Keratinocyte (primary cell): ENCODE results near the gene CXCL1. TPM values are rescaled to one million over a fixed set of nuclear protein-coding genes. Genes with fewer than 3 reads are reported as not detected.

ENCODE experiments used
- DNase-seq: peaks from one replicate; pipeline ENCODE4 v3.0.0-alpha.2; 2011; ENCODE audit warnings: low read depth, missing footprints, low spot score
- FAIRE-seq: peaks from 2 replicates; lab custom pipeline; 2011; peaks lifted over from hg19 to GRCh38; lab: Jason Lieb, UNC
- H2AFZ ChIP-seq: 2 replicates; pipeline ENCODE4 v1.6.0; 2012; ENCODE audit warnings: low read length, control low read depth, inconsistent platforms; ENCODE audit not compliant: control insufficient read depth
- H3K27ac ChIP-seq: 2 replicates; pipeline ENCODE4 v1.5.1; 2011; ENCODE audit warnings: low read length; ENCODE audit not compliant: control insufficient read depth, insufficient read depth
- H3K27me3 ChIP-seq: 3 replicates; pipeline ENCODE4 v1.6.0; 2011; ENCODE audit warnings: low read length; ENCODE audit not compliant: control insufficient read depth, insufficient read depth; ENCODE audit errors: extremely low read depth
- H3K36me3 ChIP-seq, 2 experiments: 2 replicates in 1 of 2; 3 replicates in 1 of 2; pipeline ENCODE4 v1.5.1; 2011; ENCODE audit warnings: low read length in 2 of 2, mild to moderate bottlenecking in 1 of 2; ENCODE audit not compliant: control insufficient read depth in 2 of 2, insufficient read depth in 2 of 2; ENCODE audit errors: extremely low read depth in 1 of 2
- H3K4me1 ChIP-seq: 3 replicates; pipeline ENCODE4 v1.5.1; 2011; ENCODE audit warnings: low read length; ENCODE audit not compliant: control insufficient read depth, insufficient read depth; ENCODE audit errors: extremely low read depth
- H3K4me2 ChIP-seq: 3 replicates; pipeline ENCODE4 v1.6.0; 2011; ENCODE audit warnings: low read depth, low read length; ENCODE audit not compliant: control insufficient read depth, insufficient read depth; ENCODE audit errors: extremely low read depth
- H3K4me3 ChIP-seq, 3 experiments: fragments of 200-600 bp in 1 of 3; sonication (generic) in 1 of 3; 2 replicates in 2 of 3; 3 replicates in 1 of 3; pipeline ENCODE4 v1.5.1; 2011 to 2016; ENCODE audit warnings: low read length in 3 of 3, mild to moderate bottlenecking in 3 of 3, control low read depth in 2 of 3, inconsistent platforms in 1 of 3, low read depth in 1 of 3, mixed read lengths in 1 of 3, mixed run types in 1 of 3, moderate library complexity in 1 of 3; ENCODE audit not compliant: control insufficient read depth in 2 of 3, insufficient read depth in 2 of 3; ENCODE audit errors: extremely low read depth in 1 of 3
- H3K79me2 ChIP-seq: 2 replicates; pipeline ENCODE4 v1.6.0; 2012; ENCODE audit warnings: low read length; ENCODE audit not compliant: control insufficient read depth, insufficient read depth
- H3K9ac ChIP-seq: 3 replicates; pipeline ENCODE4 v1.6.0; 2011; ENCODE audit warnings: low read length; ENCODE audit not compliant: control insufficient read depth, insufficient read depth; ENCODE audit errors: extremely low read depth
- H3K9me1 ChIP-seq: 3 replicates; pipeline ENCODE4 v1.6.0; 2011; ENCODE audit warnings: low read length; ENCODE audit not compliant: control insufficient read depth, insufficient read depth; ENCODE audit errors: extremely low read depth
- H3K9me3 ChIP-seq: 2 replicates; pipeline ENCODE4 v1.5.1; 2012; ENCODE audit warnings: low read depth, low read length; ENCODE audit not compliant: control insufficient read depth
- H4K20me1 ChIP-seq: 3 replicates; pipeline ENCODE4 v1.6.0; 2011; ENCODE audit warnings: low read length; ENCODE audit not compliant: control insufficient read depth, insufficient read depth; ENCODE audit errors: extremely low read depth
- CTCF ChIP-seq, 3 experiments: IDR thresholded peaks in 1 of 3; conservative IDR thresholded peaks in 1 of 3; optimal IDR thresholded peaks in 1 of 3; 2 replicates in 2 of 3; 3 replicates in 1 of 3; pipeline versions ENCODE3 to v1.5.1; 2011; ENCODE audit warnings: low read length in 3 of 3, mild to moderate bottlenecking in 3 of 3, moderate library complexity in 2 of 3, control low read depth in 1 of 3, inconsistent platforms in 1 of 3; ENCODE audit not compliant: insufficient read depth in 2 of 3; ENCODE audit errors: extremely low read depth in 1 of 3
- EZH2 ChIP-seq: IDR thresholded peaks from one replicate; pipeline ENCODE4 v1.6.1; 2012; ENCODE audit warnings: inconsistent platforms, mild to moderate bottlenecking, low read length, moderate library complexity
- dilution Hi-C: fragments of 300-500 bp; cut with MboI; formaldehyde crosslinking; loops from one replicate; pipeline ENCODE4 v1.7.0; 2020; ENCODE audit warnings: low sequenced_read_pairs; ENCODE audit not compliant: extremely low pct_ligation_motif_present
- polyA plus RNA-seq, 5 experiments: library from polyadenylated mRNA; depleted of rRNA in 3 of 5; stranded (reverse) in 3 of 5; stranded (forward) in 1 of 5; unstranded in 1 of 5; fragments of >200 nt; gene quantifications; 1 replicate in 1 of 5; 2 replicates in 3 of 5; 3 replicates in 1 of 5; pipeline versions ENCODE4 v1.2.1 to v1.2.3, GENCODE V29; 2011 to 2012; ENCODE audit warnings: missing spikeins in 2 of 5, low read depth in 1 of 5, low replicate concordance in 1 of 5

CXCL1 gene
- polyA plus RNA-seq, 1 donor (not counting 4 experiments of a cell fraction or from before 2014, with no cell fraction given) = 35.5 TPM

- no peak overlapping the region for H3K4me2 ChIP-seq
- H3K4me1 ChIP-seq = peaks cover 3% of the 10 kb centered on the region
- FAIRE-seq = peak; percentile 34
- TF ChIP-seq EZH2 (no peak), CTCF (optimal IDR thresholded peaks at IDR 0.05 in 1 of 3, IDR thresholded peaks at IDR 0.05 in 1 of 3, conservative IDR thresholded peaks at IDR 0.05 in 1 of 3; ENCODE audit: extremely low read depth in 1 of 3, insufficient read depth in 2 of 3, low read length in 3 of 3) (no peak)
- dilution Hi-C loops = no loop called here
- H3K9me1 ChIP-seq = no peaks in the 10 kb centered on the region
- no peak overlapping the region for H2AFZ ChIP-seq
- no peaks in the 10 kb centered on the region for H4K20me1 ChIP-seq
- no peaks in the 10 kb centered on the region for H3K36me3 ChIP-seq
- DNase-seq = peak; percentile 41
- H3K9me3 ChIP-seq = peaks cover 6% of the 10 kb centered on the region
- H3K27me3 ChIP-seq = no peaks in the 10 kb centered on the region
- no peak overlapping the region for H3K27ac ChIP-seq
- H3K79me2 ChIP-seq = no peaks in the 10 kb centered on the region
- H3K9ac ChIP-seq = no peak overlapping the region
- no peak overlapping the region for H3K4me3 ChIP-seq
These were observed 46.8 kb upstream of the CXCL1 start for GRCh38 chr4:73822389-73822788.

GRCh38 chr4:73822812-73823504 lies 46.2 kb upstream of the CXCL1 start:
- FAIRE-seq = no peak
- dilution Hi-C loops = no loop called here
- H3K27ac ChIP-seq = no peak overlapping the region

More at GRCh38 chr4:73822812-73823504, 46.2 kb upstream of the CXCL1 start:
- H3K4me2 ChIP-seq = no peak overlapping the region
- peaks cover 6% of the 10 kb centered on the region for H3K9me3 ChIP-seq
- no peaks in the 10 kb centered on the region for H3K27me3 ChIP-seq
- no peaks in the 10 kb centered on the region for H3K79me2 ChIP-seq
- H3K36me3 ChIP-seq = no peaks in the 10 kb centered on the region
- no peak overlapping the region for H3K9ac ChIP-seq
- DNase-seq = no peak
- no peaks in the 10 kb centered on the region for H3K4me1 ChIP-seq
- no peak overlapping the region for H2AFZ ChIP-seq
- H3K9me1 ChIP-seq = no peaks in the 10 kb centered on the region
- no peak overlapping the region for H3K4me3 ChIP-seq
- no peaks in the 10 kb centered on the region for H4K20me1 ChIP-seq
- no peak for TF ChIP-seq CTCF (optimal IDR thresholded peaks at IDR 0.05 in 1 of 3, IDR thresholded peaks at IDR 0.05 in 1 of 3, conservative IDR thresholded peaks at IDR 0.05 in 1 of 3; ENCODE audit: extremely low read depth in 1 of 3, insufficient read depth in 2 of 3, low read length in 3 of 3)
- TF ChIP-seq EZH2 = no peak
